Spleen (tissue), 7 donors: Measurements from ENCODE around the gene RGL4.

Experiments
- CTCF ChIP-seq, 11 experiments: fragments of 200-600 bp in 7 of 11; fragments of 450-650 bp in 4 of 11; sonication (generic) in 4 of 11; IDR thresholded peaks in 8 of 11; conservative IDR thresholded peaks in 3 of 11; 1 replicate in 7 of 11; 2 replicates in 4 of 11; pipeline versions ENCODE4 v1.4.0 to v1.8.0; 2016 to 2021; ENCODE audit warnings: antibody characterized with exemption in 11 of 11, inconsistent platforms in 4 of 11, mild to moderate bottlenecking in 1 of 11
- POLR2A ChIP-seq, 3 donors: fragments of 450-650 bp; IDR thresholded peaks; one replicate each; pipeline ENCODE4 v1.5.1; 2017; ENCODE audit warnings: antibody characterized with exemption in 3 of 3, mild to moderate bottlenecking in 1 of 3
- POLR2AphosphoS5 ChIP-seq, 3 donors: sonication (generic); formaldehyde crosslinking; IDR thresholded peaks; one replicate each; pipeline ENCODE4 v1.5.1; 2017; ENCODE audit warnings: antibody characterized with exemption in 3 of 3
- donor health status: DM: no; HTN: no; CAD: no; lungs with moderate emphysema.
- donor health status: DM: no; HTN: no; CAD: no.
- donor health status: DM: no; HTN: no; CAD: no.

GRCh38 chr22:23743303-23743705, 52.5 kb downstream of the RGL4 start:
- TF ChIP-seq CTCF (IDR thresholded peaks at IDR 0.05 in 8 of 11, conservative IDR thresholded peaks at IDR 0.05 in 3 of 11) = no peak
- no peak for TF ChIP-seq POLR2AphosphoS5 (IDR thresholded peaks at IDR 0.05)
- TF ChIP-seq POLR2A (IDR thresholded peaks at IDR 0.05) = no peak
